HepG2 (cell line): Measurements from ENCODE around the gene UBC. TPM values are rescaled to one million over a fixed set of nuclear protein-coding genes. Genes with fewer than 3 reads are reported as not detected.

Experiments
- ASH2L ChIP-seq: fragments of 300-600, 200-600 bp; sonication (generic); IDR thresholded peaks from 2 replicates; pipeline ENCODE4 v1.7.0; 2017; ENCODE audit warnings: low read depth, mild to moderate bottlenecking, moderate library complexity, mixed read lengths, low read length; ENCODE audit not compliant: insufficient read length
- CREB1 ChIP-seq, 2 experiments: fragments of 450-650 bp in 1 of 2; IDR thresholded peaks; 2 replicates each; pipeline ENCODE4 v1.6.1; 2016 to 2017; ENCODE audit warnings: control low read depth in 1 of 2, mild to moderate bottlenecking in 1 of 2, missing compliant biosample characterization in 1 of 2, missing genetic modification characterization in 1 of 2
- FOXC1 ChIP-seq: sonication (generic); formaldehyde crosslinking; IDR thresholded peaks from 2 replicates; pipeline ENCODE4 v1.8.0; 2022; ENCODE audit warnings: mild to moderate bottlenecking, missing genetic modification reagents, borderline replicate concordance
- GATA4 ChIP-seq: sonication (generic); IDR thresholded peaks from 2 replicates; pipeline ENCODE4 v1.6.1; 2016; ENCODE audit warnings: antibody characterized with exemption, low read depth, borderline replicate concordance
- GMEB1 ChIP-seq: sonication (generic); formaldehyde crosslinking; IDR thresholded peaks from 2 replicates; pipeline ENCODE4 v1.5.1; 2020; ENCODE audit warnings: missing genetic modification reagents, mild to moderate bottlenecking, borderline replicate concordance
- HNF4A ChIP-seq: sonication (generic); formaldehyde crosslinking; IDR thresholded peaks from 2 replicates; pipeline ENCODE4 v1.4.0; 2020; ENCODE audit warnings: missing genetic modification reagents
- IRF9 ChIP-seq: sonication (generic); formaldehyde crosslinking; IDR thresholded peaks from 2 replicates; pipeline ENCODE4 v1.8.0; 2022; ENCODE audit warnings: missing genetic modification reagents, mild to moderate bottlenecking, borderline replicate concordance
- KDM3A ChIP-seq: IDR thresholded peaks from 2 replicates; pipeline ENCODE4 v1.6.1; 2018; ENCODE audit warnings: low read depth, missing compliant biosample characterization
- KDM5A ChIP-seq: fragments of 200-600 bp; sonication (generic); IDR thresholded peaks from 2 replicates; pipeline ENCODE4 v1.7.0; 2018; ENCODE audit warnings: antibody characterized with exemption, mild to moderate bottlenecking, low read length, borderline replicate concordance
- KDM6A ChIP-seq: IDR thresholded peaks from 2 replicates; pipeline ENCODE4 v1.6.1; 2016; ENCODE audit warnings: low read depth
- KMT2B ChIP-seq: IDR thresholded peaks from 2 replicates; pipeline ENCODE4 v1.6.1; 2016; ENCODE audit warnings: missing genetic modification reagents, missing compliant biosample characterization
- ONECUT2 ChIP-seq: sonication (generic); formaldehyde crosslinking; IDR thresholded peaks from 2 replicates; pipeline ENCODE4 v1.4.0; 2020; ENCODE audit warnings: missing genetic modification reagents
- PRPF4 ChIP-seq: fragments of 200-400 bp; formaldehyde crosslinking; IDR thresholded peaks from 2 replicates; pipeline ENCODE4 v1.6.1; 2016; ENCODE audit warnings: low read length, low read depth; ENCODE audit not compliant: poor library complexity, severe bottlenecking
- REPIN1 ChIP-seq: sonication (generic); formaldehyde crosslinking; IDR thresholded peaks from 2 replicates; pipeline ENCODE4 v1.8.0; 2022; ENCODE audit warnings: missing genetic modification reagents, low read depth, mild to moderate bottlenecking, borderline replicate concordance
- SMAD1 ChIP-seq: sonication (generic); formaldehyde crosslinking; IDR thresholded peaks from 2 replicates; pipeline ENCODE4 v1.4.0; 2020; ENCODE audit warnings: missing genetic modification reagents, low read depth, mild to moderate bottlenecking, borderline replicate concordance
- SOX6 ChIP-seq, 2 experiments: fragments of 450-650 bp in 1 of 2; sonication (generic) in 1 of 2; formaldehyde crosslinking in 1 of 2; IDR thresholded peaks; 2 replicates each; pipeline versions ENCODE4 v1.4.0 to v1.6.1; 2017 to 2020; ENCODE audit warnings: antibody characterized with exemption in 1 of 2, mild to moderate bottlenecking in 1 of 2, missing genetic modification reagents in 1 of 2
- TEF ChIP-seq: sonication (generic); formaldehyde crosslinking; IDR thresholded peaks from 2 replicates; pipeline ENCODE4 v1.5.0; 2020; ENCODE audit warnings: missing genetic modification reagents
- THAP11 ChIP-seq: IDR thresholded peaks from 2 replicates; pipeline ENCODE4 v1.6.1; 2016; ENCODE audit warnings: missing biosample characterization, missing genetic modification reagents
- ZKSCAN8 ChIP-seq: IDR thresholded peaks from 2 replicates; pipeline ENCODE4 v1.6.1; 2016; ENCODE audit warnings: borderline replicate concordance, missing genetic modification reagents, missing compliant biosample characterization
- ZMAT5 ChIP-seq: sonication (generic); formaldehyde crosslinking; IDR thresholded peaks from 2 replicates; pipeline ENCODE4 v1.5.0; 2020; ENCODE audit warnings: mild to moderate bottlenecking, low read depth, missing genetic modification reagents, borderline replicate concordance
- ZNF343 ChIP-seq: sonication (generic); formaldehyde crosslinking; IDR thresholded peaks from 2 replicates; pipeline ENCODE4 v1.4.0; 2020; ENCODE audit warnings: mild to moderate bottlenecking, missing genetic modification reagents
- ZNF430 ChIP-seq: sonication (generic); formaldehyde crosslinking; IDR thresholded peaks from 2 replicates; pipeline ENCODE4 v1.9.0; 2021; ENCODE audit warnings: mild to moderate bottlenecking, missing genetic modification reagents
- ZNF639 ChIP-seq: conservative IDR thresholded peaks from 2 replicates; pipeline ENCODE4 v1.6.1; 2018; ENCODE audit warnings: missing genetic modification reagents
- polyA plus RNA-seq, 8 experiments: library from polyadenylated mRNA; depleted of rRNA in 3 of 8; stranded (reverse) in 7 of 8; unstranded in 1 of 8; fragments of >200 nt; fragmentation: Illumina TruSeq in 4 of 8; extraction: Trizol in 4 of 8; gene quantifications; 2 replicates each; pipeline versions ENCODE4 v1.2.1 to v1.2.3, GENCODE V29; 2011 to 2016; ENCODE audit warnings: low read depth in 4 of 8, missing spikeins in 1 of 8, mixed read lengths in 1 of 8; ENCODE audit not compliant: insufficient read depth in 1 of 8
- total RNA-seq, 5 experiments: library from RNA; depleted of rRNA; stranded (reverse); fragments of >200 nt; fragmentation: Illumina TruSeq; extraction: Trizol; gene quantifications; 2 replicates each; pipeline ENCODE4 v1.2.3, GENCODE V29; 2016; ENCODE audit warnings: low read depth in 1 of 5

The UBC gene
- total and polyA plus RNA-seq, 2 of the 13 experiments (the other 11 are each of a cell fraction or from before 2014, with no cell fraction given), result 805 to 1,432 TPM

- TF ChIP-seq KDM5A (peak; percentile 61; the same call in 1 of the 2 replicates), TEF (CRISPR knock-in tag) (no peak), GMEB1 (CRISPR knock-in tag) (no peak), FOXC1 (0 out of 2 replicates have a peak, but pooled peaks have one; percentile 3), KDM3A (0 out of 2 replicates have a peak, but pooled peaks have one; percentile 39), SMAD1 (CRISPR knock-in tag) (no peak), ZMAT5 (CRISPR knock-in tag) (no peak), THAP11 (CRISPR knock-in tag) (peak; percentile 61), ONECUT2 (CRISPR knock-in tag) (peak; percentile 45; the same call in 1 of the 2 replicates), ZNF430 (CRISPR knock-in tag) (peak; percentile 75; the same call in 1 of the 2 replicates), CREB1 (IDR thresholded peaks at IDR 0.05) (no peak), CREB1 (CRISPR knock-in tag; IDR thresholded peaks at IDR 0.05) (peak; percentile 55), SOX6 (IDR thresholded peaks at IDR 0.05) (no peak), SOX6 (CRISPR knock-in tag; IDR thresholded peaks at IDR 0.05) (peak; percentile 40), KMT2B (CRISPR knock-in tag) (peak; percentile 68), ZNF639 (no peak), ZKSCAN8 (CRISPR knock-in tag) (peak; percentile 22; the same call in 1 of the 2 replicates), HNF4A (peak; percentile 24; the same call in 1 of the 2 replicates), ZNF343 (CRISPR knock-in tag) (peak; percentile 88; the same call in 1 of the 2 replicates), IRF9 (CRISPR knock-in tag) (peak; percentile 37; the same call in 1 of the 2 replicates), ASH2L (peak; percentile 92), REPIN1 (CRISPR knock-in tag) (peak; percentile 62), GATA4 (no peak), PRPF4 (peak; percentile 71), KDM6A (CRISPR knock-in tag) (0 out of 2 replicates have a peak, but pooled peaks have one; percentile 24)
Measured at GRCh38 chr12:124927201-124928094, 13.0 kb upstream of the UBC start (continued).
